HL-60 (cell line): ENCODE results near the gene CARD6.

Experiments used
- CTCF ChIP-seq: IDR thresholded peaks from one replicate; pipeline ENCODE4 v1.5.1; 2011; ENCODE audit warnings: low read length, control low read depth, inconsistent platforms; ENCODE audit not compliant: insufficient read depth
- POLR2AphosphoS5 ChIP-seq: IDR thresholded peaks from 2 replicates; pipeline ENCODE4 v1.6.1; 2012; ENCODE audit warnings: low read depth
- REST ChIP-seq: IDR thresholded peaks from 2 replicates; pipeline ENCODE4 v1.6.1; 2012; ENCODE audit warnings: low read depth; ENCODE audit not compliant: insufficient replicate concordance

GRCh38 chr5:40906351-40906751 is 65.2 kb downstream of the CARD6 start:
- TF ChIP-seq CTCF (no peak), POLR2AphosphoS5 (no peak), REST (no peak)
